ENCODE results near the gene BMX.

The BMX gene

DNA sequence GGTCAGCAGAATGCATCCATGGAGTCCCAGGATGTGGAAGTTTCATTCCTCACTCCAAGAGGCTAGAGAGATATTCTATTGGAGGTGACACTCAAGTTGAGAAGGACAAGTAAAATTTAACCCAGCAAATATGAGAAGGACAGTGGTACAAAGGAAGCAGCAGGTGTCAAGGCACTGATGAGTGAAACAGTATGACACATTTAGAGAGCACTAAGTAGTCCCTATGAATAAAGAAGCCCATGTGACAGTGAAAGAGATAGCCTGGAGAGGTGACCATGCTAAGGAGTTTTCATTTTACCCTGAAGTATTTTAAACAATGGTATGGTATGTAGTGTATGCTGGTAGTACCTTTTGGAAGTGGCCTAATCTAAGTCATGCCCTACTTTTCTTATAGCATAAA is 9.2 kb downstream of the BMX start:
- no peak for DNase-seq

DNA sequence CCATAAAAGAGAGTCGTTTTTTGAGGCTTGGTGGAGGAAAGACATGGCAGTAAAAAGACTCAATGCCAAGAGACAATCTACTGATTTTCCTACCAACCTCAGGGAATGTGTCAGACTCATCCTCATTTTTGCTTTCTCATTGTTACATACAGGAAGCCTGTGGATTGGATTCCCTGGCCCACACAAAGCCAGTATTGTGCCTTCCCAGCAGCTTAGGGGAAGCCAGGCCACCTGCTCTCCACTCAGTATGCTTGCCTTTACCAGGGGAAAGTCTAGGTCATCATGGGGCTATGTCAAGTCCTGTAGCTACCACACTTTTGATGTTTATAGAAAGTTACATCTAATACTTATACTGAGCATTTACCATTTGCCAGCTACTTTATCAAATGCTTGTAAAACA is 11.0 kb downstream of the BMX start:
- no peak for DNase-seq

- no peak for DNase-seq
Measured at GRCh38 chrX:15512401-15512965, 11.9 kb downstream of the BMX start.

GRCh38 chrX:15514279-15514678 is 13.7 kb downstream of the BMX start:
- DNase-seq: no peak

- DNase-seq: no peak
Measured at GRCh38 chrX:15515931-15516330, 15.3 kb downstream of the BMX start.

DNA sequence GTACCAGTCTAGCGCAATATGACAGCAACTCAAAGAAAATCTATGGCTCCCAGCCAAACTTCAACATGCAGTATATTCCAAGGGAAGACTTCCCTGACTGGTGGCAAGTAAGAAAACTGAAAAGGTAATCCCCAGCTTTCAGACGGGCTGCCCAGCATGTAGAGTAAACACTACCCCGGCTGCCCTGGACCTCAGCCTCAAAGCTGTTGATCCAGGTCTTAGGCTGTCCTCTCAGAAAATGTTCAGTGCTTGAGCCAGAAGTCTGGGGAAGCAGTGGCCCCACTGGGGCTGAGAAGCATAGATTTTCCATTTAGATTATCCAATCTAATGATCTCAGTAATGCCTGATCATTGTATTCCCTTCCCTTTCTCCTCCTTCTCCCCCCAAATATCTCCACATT is 21.9 kb downstream of the BMX start:
- no peak for DNase-seq

DNA sequence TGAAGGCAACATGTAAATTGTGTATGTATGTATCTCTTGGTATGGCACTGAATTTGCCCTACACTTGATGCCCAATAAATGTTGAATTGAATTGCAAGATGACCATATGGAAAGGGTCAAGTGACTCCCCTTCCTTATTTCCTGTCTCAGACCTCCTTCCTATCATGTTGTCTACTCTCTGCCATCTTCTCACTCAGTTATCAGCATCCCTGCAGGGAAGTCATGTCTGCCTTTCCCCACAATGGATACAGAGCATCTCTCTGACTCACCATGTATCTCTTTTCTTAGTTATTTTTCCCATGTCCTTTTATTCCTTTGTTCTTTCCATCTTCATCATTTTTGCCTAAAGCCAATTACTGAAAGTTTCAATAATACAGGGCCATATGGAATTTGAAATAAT is 22.5 kb downstream of the BMX start:
- no peak for DNase-seq

DNA sequence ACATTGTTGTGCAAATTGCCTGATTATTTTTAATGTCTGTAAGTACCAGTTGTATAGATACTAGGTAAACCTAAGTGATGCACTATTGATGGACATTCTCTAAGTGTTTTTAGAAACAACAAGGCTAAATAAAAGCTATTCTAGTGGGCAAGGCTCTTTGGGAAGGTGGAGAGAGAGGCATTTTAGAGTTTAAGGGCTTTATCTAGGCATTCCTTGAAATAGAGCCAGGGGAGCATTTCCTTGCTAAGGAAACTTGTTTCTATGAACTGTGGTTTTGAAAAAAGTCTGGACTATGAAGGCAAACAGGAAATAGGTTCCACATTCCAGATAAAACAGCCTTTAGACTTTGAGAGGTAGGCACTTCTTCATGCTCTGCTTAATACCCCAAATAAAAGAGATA is 23.8 kb downstream of the BMX start:
- peak; percentile 7 for DNase-seq

DNA sequence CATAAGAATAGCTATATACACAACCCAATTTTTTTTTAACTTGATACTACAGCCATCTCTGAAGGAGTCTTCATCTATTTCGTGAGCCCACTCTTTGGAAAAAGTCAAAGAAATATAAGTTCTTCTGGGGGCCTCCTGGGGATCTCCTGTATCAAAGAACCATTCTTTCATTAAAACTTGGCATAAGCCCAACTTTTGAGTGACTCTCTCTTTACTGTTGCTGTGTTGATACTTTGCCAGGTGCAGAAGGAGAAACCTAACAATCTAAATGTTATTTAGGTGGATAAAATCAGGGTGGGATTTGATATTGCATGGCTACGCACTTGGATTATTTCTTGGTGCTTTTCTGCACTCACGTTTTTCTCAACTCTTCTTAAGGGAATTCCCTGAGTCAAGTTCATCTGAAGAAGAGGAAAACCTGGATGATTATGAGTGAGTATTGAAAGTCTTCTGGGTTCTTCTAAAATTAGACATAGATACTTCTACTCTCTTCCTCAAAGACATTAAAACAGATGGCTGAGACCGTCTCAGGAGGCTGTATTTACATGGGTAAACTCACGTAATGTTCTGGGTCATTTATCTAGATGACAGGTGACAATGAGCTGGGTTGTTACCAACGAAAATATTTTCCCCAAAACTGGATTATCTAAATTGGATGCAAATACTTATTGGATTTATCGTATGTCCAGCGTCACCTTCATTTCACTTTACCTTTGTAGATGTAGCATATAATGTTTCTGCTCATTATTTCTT is 25.2 kb downstream of the BMX start:
- DNase-seq: peak; percentile 28

DNA sequence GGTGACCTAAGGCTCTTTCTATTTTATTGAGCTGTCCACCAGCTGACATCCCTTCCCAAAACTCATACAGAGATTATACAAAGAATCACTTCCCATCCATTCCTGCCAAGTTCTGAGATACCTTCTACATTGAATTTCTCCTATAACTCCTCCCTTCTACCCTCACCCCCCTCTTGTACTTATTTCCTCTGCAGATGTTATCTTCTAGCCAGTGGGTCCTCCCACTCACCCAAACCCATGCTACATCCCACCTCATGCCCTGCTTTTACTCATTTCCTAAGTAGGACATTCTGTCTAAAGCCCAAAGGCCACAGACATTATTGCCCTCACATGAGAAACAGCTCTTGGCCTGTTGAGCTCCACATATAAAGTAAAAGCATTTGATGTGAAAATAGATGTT is 28.6 kb downstream of the BMX start:
- DNase-seq: no peak

DNA sequence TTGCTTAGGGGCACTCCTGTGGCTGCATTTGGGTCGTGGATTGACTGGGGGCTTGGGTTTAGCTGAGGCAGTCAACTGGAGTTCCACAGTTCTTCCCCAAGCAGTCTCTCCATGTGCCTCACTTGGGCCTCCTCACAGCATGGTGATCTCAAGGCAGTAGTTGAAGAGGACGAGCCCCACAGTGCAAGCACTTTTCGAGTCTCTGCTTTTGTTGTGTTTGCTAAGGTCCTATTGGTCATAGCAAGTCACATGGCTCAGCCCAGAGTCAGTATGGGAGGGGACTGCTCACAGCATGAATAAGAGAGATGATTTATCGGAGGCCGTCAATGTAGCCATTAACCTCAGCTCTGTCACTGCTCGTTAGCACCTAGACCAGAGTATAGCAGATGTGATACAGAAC is 29.7 kb downstream of the BMX start:
- no peak for DNase-seq

DNA sequence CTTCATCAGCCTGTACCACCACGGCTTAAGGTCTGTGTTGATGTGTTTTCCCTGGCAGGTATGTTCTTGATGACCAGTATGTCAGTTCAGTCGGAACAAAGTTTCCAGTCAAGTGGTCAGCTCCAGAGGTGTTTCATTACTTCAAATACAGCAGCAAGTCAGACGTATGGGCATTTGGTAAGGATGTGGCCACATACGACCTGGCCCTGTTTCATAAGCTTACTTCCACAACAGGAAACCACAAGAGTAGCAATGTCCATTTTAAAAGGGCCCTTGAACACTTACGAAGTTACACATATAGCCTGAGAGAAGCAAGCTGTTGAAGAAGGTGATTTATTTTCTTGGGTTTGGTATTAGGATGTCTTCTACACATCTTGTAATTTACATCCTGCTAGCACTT is 46.1 kb downstream of the BMX start:
- DNase-seq: no peak

GRCh38 chrX:15547356-15547755 is 46.7 kb downstream of the BMX start:
- no peak for DNase-seq

GRCh38 chrX:15549189-15550012 is 48.8 kb downstream of the BMX start:
- DNase-seq: no peak

DNA sequence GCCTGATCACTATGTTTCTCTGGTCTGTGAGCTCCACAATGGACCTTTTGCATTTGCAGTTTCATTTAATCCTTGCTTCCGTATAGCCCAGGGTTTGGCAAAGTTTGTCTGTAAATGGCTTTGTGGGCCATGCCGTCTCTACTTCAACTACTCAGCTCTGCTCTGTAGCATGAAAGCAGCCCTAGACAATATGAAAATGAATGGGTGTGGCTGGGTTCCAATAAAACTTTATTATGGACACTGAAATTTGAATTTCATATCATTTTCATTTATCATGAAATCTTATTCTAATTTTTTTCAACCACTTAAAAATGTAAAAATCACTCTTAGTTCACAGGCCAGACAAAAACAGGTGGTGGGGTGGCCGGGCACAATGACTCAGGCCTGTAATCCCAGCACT is 58.6 kb downstream of the BMX start:
- no peak for DNase-seq

DNA sequence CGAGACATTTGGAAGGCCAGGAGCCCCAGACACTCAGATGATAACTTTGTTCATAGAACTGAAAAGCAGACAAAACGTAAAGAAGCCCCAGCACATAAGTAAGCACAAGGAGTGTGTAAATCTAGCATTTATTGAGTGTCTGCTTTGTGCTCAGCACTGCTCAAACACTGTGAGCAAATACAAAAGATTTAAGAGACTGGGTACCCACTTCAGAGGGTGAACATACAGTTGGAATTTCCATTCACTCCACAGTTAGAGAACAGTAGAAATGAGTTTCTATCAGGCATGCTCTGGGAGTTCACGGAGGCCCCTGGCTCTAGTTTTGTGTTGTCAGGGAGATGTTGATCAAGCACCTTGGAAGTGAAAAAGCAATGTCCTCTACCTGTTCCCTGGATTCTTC is 60.3 kb downstream of the BMX start:
- DNase-seq: no peak

- no peak for DNase-seq
Measured at GRCh38 chrX:15563056-15563455, 62.4 kb downstream of the BMX start.

- no peak for DNase-seq
Measured at GRCh38 chrX:15564981-15565579, 64.5 kb downstream of the BMX start.

DNA sequence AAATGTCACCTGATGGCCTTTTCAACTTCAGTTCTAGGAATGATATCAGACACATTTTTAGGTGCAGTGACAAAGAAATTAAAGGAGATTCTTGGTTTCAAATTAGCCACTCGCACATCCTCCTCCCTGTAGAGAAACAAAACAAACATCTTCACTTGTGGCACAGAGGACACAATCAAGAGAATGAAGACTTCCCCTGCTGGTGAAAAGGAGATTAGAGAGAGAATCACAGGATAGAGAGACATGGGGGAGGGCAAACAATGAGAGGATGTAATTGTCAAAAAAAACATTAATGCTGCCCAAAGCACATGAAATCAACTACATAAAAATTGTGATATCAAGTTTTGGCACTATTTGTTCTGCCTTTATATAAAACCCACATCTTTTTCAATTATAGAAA is 65.6 kb downstream of the BMX start:
- DNase-seq: no peak

GRCh38 chrX:15567267-15567666 is 66.7 kb downstream of the BMX start:
- no peak for DNase-seq

GRCh38 chrX:15567886-15568616 is 67.4 kb downstream of the BMX start:
- DNase-seq: no peak

DNA sequence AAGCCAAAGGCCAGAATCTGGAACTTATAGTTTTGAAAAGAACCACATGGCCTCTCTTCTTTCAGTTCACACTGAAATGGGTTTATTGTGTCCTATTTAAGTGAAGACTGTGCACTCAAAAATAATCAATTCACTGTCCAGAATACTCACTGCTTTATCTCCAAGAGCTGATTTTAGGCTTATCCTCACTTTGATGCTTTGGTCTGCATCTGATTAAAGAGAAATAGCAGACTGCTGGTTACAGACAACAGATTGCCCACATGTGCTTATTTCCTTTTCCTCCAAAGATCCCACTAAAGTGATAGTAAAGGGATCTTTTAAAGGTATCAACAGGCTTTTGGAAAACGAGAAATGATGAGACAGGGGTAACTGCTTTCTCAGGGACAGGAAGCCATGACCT is 69.5 kb downstream of the BMX start:
- DNase-seq: no peak

DNA sequence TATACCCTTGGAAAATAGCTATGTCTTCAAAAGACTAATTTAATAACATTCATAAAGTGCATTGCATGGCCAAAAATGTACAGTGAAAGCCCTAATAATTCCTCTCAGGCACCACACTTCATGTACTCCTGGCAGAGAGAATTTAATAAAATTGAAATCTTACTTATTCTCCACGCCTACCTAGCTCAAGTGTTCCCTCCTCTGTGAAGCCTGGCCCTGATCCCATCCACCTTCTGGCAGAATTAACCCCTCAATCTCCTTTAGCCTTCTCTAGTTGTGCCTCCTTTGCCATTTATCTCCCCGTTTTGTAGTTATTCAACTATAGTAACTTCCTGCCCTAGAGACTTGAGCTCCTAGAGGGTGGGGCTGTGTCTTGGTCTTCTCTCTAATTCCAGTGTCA is 73.4 kb downstream of the BMX start:
- no peak for DNase-seq
